ENCODE results near the gene HSPB2. TPM values are rescaled to one million over a fixed set of nuclear protein-coding genes. Genes with fewer than 3 reads are reported as not detected.

The HSPB2 gene
- total and polyA plus RNA-seq, 3 experiments from 2014 or later: not detected

DNA sequence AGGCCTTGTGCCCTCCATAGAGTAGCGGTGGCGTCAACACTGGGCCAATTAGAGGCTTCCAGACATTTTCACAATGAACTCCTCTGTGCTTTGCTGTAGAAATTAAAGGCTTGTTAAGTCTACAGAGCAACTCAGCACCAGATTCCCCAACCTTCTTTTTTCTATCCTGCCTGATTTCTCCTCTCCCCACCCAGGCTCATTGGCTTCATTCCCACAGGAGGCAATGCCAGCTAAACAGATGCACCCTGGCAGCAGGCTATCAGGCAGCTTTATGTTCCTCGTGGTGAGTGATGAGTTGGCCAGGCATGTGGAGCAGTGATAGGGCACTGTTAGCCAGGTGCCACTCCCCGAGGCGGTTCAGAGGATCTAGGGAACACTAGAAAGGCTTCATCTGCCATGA lies 29.4 kb downstream of the HSPB2 start:
- H3K36me3 Mint-ChIP-seq: no peaks in the 10 kb centered on the region
- ChIA-PET CTCF (interaction anchor here (1.4 to 5.6 kb wide), 2 partner anchors 10 to 64 kb away, joined by 4 to 18 read pairs; no protein-coding TSS in a partner anchor), POLR2A (no interaction called here)
- no peak overlapping the region for H3K4me3 Mint-ChIP-seq
- Histone ChIP-seq H3K27me3 (ENCODE audit: insufficient read depth, low read length, poor library complexity, severe bottlenecking) (no peaks in the 10 kb centered on the region), H3K4me3 (ENCODE audit: low read length) (no peak overlapping the region), H3K4me1 (ENCODE audit: insufficient read depth, low read length) (peaks cover 20% of the 10 kb centered on the region), H3K9me3 (ENCODE audit: low read length) (no peaks in the 10 kb centered on the region), H3K27ac (ENCODE audit: low read depth, low read length) (no peak overlapping the region), H3K36me3 (ENCODE audit: insufficient read depth, low read length) (no peaks in the 10 kb centered on the region)
- no peaks in the 10 kb centered on the region for H3K27me3 Mint-ChIP-seq
- peaks cover 20 to 27% (median 24%) of the 10 kb centered on the region in 3 donors for H3K4me1 Mint-ChIP-seq
- no peaks in the 10 kb centered on the region for H3K9me3 Mint-ChIP-seq
- no peak overlapping the region for H3K27ac Mint-ChIP-seq
- DNase-seq: no peak

DNA sequence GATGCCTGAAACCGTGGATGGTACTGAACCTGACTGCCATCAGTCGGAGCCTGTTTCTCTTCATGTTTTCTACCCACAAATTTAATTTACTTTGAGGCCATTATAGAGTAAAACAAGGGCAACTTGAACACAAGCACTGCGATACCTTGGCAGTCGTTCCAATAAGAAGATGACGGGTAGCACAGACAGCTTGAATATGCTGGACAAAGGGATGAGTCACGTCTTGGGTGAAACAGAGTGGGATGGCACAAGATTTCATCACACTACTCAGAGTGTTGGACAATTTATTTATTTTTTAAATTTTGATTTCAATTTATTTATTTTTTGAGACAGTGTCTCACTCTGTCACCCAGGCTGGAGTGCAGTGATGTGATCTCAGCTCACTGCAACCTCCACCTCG lies 30.3 kb downstream of the HSPB2 start:
- POLR2A ChIA-PET: interaction anchor here (0.7 kb wide), 1 partner anchor 13 kb away, joined by 6 read pairs; no protein-coding TSS in a partner anchor
- CTCF ChIA-PET: interaction anchor here (1.4 to 5.6 kb wide), 2 partner anchors 11 to 64 kb away, joined by 4 to 18 read pairs; no protein-coding TSS in a partner anchor
- Histone ChIP-seq H3K27me3 (ENCODE audit: insufficient read depth, low read length, poor library complexity, severe bottlenecking) (no peaks in the 10 kb centered on the region), H3K4me3 (ENCODE audit: low read length) (no peak overlapping the region), H3K9me3 (ENCODE audit: low read length) (no peaks in the 10 kb centered on the region), H3K27ac (ENCODE audit: low read depth, low read length) (no peak overlapping the region), H3K36me3 (ENCODE audit: insufficient read depth, low read length) (no peaks in the 10 kb centered on the region), H3K4me1 (ENCODE audit: insufficient read depth, low read length) (peaks cover 13% of the 10 kb centered on the region)
- no peak overlapping the region for H3K27ac Mint-ChIP-seq
- H3K27me3 Mint-ChIP-seq: no peaks in the 10 kb centered on the region
- no peak overlapping the region for H3K4me3 Mint-ChIP-seq
- H3K36me3 Mint-ChIP-seq: no peaks in the 10 kb centered on the region
- no peaks in the 10 kb centered on the region for H3K9me3 Mint-ChIP-seq
- peaks cover 15 to 20% (median 17%) of the 10 kb centered on the region in 3 donors for H3K4me1 Mint-ChIP-seq
- no peak for DNase-seq

DNA sequence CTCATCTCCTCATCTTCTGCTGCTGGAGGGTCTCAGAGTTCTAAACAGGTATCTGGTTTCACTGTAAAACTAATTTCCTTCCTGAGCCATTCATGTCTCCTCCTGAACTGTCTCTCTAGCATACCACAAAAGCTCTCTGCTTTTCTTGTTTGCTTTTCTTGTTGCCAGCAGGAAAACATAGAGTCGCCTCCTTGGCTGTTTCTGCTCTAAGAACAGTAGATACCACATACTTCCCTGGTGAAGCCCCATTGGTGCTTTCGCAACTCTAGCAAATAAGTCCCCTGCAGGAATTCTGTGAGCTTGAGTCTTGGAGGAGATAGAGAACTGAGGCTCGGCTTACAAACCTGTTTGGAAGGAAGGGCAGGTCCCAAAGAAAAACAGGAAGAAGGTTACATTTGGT lies 31.6 kb downstream of the HSPB2 start:
- H3K27me3 ChIP-seq (ENCODE audit: insufficient read depth, low read length, poor library complexity, severe bottlenecking): no peaks in the 10 kb centered on the region
- Mint-ChIP-seq H3K9me3 (no peaks in the 10 kb centered on the region), H3K27me3 (no peaks in the 10 kb centered on the region), H3K36me3 (no peaks in the 10 kb centered on the region), H3K4me3 (no peak overlapping the region), H3K27ac (no peak overlapping the region), H3K4me1 (peaks cover 3 to 7% (median 4%) of the 10 kb centered on the region in 3 donors)
- H3K27ac ChIP-seq (ENCODE audit: low read depth, low read length): no peak overlapping the region
- CTCF ChIA-PET: interaction anchor here (5.6 kb wide), 1 partner anchor 12 kb away, joined by 18 read pairs; no protein-coding TSS in a partner anchor
- no peaks in the 10 kb centered on the region for H3K9me3 ChIP-seq (ENCODE audit: low read length)
- DNase-seq: no peak
- H3K4me3 ChIP-seq (ENCODE audit: low read length): no peak overlapping the region
- no peaks in the 10 kb centered on the region for H3K4me1 ChIP-seq (ENCODE audit: insufficient read depth, low read length)
- POLR2A ChIA-PET: no interaction called here
- no peaks in the 10 kb centered on the region for H3K36me3 ChIP-seq (ENCODE audit: insufficient read depth, low read length)

DNA sequence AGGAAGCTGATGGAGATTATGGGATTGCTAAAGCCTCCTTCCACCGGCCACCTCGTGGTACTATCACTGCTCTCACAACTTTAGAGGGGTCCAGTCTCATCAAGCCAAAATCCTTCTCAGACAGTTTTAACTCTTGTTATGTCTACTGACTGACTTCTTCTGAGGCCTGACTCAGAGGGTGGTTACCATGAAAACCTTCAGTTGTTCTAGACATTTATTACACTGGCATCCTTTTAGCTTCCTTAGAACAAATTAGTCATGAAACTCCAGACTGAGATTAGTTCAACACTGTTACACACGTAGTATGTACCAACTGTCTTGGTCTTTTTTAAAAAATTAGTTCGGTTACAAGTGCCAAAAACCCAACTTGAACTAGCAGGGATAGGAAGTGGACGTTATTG lies 32.1 kb downstream of the HSPB2 start:
- Histone ChIP-seq H3K36me3 (ENCODE audit: insufficient read depth, low read length) (no peaks in the 10 kb centered on the region), H3K9me3 (ENCODE audit: low read length) (no peaks in the 10 kb centered on the region), H3K4me1 (ENCODE audit: insufficient read depth, low read length) (no peaks in the 10 kb centered on the region), H3K27ac (ENCODE audit: low read depth, low read length) (no peak overlapping the region), H3K4me3 (ENCODE audit: low read length) (no peak overlapping the region), H3K27me3 (ENCODE audit: insufficient read depth, low read length, poor library complexity, severe bottlenecking) (no peaks in the 10 kb centered on the region)
- H3K27ac Mint-ChIP-seq: no peak overlapping the region
- no peak overlapping the region for H3K4me3 Mint-ChIP-seq
- DNase-seq: no peak
- H3K9me3 Mint-ChIP-seq: no peaks in the 10 kb centered on the region
- ChIA-PET CTCF (interaction anchor here (5.6 kb wide), 1 partner anchor 13 kb away, joined by 18 read pairs; no protein-coding TSS in a partner anchor), POLR2A (no interaction called here)
- no peaks in the 10 kb centered on the region for H3K36me3 Mint-ChIP-seq
- no peaks in the 10 kb centered on the region for H3K27me3 Mint-ChIP-seq
- peaks cover 0 to 3% (median 0%) of the 10 kb centered on the region in 3 donors for H3K4me1 Mint-ChIP-seq

DNA sequence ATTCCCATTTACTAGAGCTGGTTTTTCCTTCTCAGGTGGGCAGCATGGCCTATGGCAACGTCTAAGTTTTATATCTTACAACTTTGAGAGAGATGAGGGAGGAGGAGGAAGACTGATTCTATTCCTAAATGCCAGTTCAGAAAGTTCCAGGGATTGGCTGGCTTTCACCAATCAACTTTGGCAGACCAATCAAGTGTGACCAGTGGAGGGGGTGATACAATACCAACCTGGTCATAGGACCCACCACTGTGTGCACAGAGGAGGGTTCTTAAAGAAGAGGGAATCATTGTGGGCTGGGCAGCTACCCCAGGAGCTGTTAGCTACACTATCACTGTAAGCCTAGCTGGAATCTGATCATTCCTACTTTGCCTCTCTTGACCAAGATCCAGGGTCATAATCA lies 32.7 kb downstream of the HSPB2 start:
- peaks cover 0 to 3% (median 0%) of the 10 kb centered on the region in 3 donors for H3K4me1 Mint-ChIP-seq
- ChIA-PET CTCF (interaction anchor here (1.0 to 5.6 kb wide), 3 partner anchors 13 to 37 kb away, joined by 3 to 18 read pairs (median 5); no protein-coding TSS in a partner anchor), POLR2A (no interaction called here)
- Histone ChIP-seq H3K27ac (ENCODE audit: low read depth, low read length) (no peak overlapping the region), H3K9me3 (ENCODE audit: low read length) (no peaks in the 10 kb centered on the region), H3K27me3 (ENCODE audit: insufficient read depth, low read length, poor library complexity, severe bottlenecking) (no peaks in the 10 kb centered on the region), H3K4me3 (ENCODE audit: low read length) (no peak overlapping the region), H3K36me3 (ENCODE audit: insufficient read depth, low read length) (no peaks in the 10 kb centered on the region), H3K4me1 (ENCODE audit: insufficient read depth, low read length) (no peaks in the 10 kb centered on the region)
- H3K4me3 Mint-ChIP-seq: no peak overlapping the region
- no peak overlapping the region for H3K27ac Mint-ChIP-seq
- H3K36me3 Mint-ChIP-seq: no peaks in the 10 kb centered on the region
- DNase-seq: no peak
- no peaks in the 10 kb centered on the region for H3K9me3 Mint-ChIP-seq
- H3K27me3 Mint-ChIP-seq: no peaks in the 10 kb centered on the region

DNA sequence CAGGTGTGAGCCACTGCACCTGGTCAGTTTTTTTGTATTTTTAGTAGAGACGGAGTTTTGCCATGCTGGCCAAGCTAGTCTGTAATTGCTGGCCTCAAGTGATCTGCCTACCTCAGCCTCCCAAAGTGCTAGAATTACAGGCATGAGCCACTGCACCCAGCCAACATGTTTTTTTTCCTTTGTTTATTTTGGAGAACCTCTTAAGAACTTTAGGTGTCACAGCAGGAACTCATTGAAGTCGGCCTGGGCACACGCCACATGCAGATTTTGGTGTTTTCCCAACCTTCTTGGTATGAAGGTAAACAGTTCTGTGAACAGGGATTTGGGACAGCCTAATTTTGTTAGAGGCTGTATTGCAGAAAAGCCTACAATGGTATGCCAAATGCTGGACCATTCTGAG lies 34.0 kb downstream of the HSPB2 start:
- Histone ChIP-seq H3K4me1 (ENCODE audit: insufficient read depth, low read length) (no peaks in the 10 kb centered on the region), H3K36me3 (ENCODE audit: insufficient read depth, low read length) (no peaks in the 10 kb centered on the region), H3K27ac (ENCODE audit: low read depth, low read length) (no peak overlapping the region), H3K9me3 (ENCODE audit: low read length) (no peaks in the 10 kb centered on the region), H3K27me3 (ENCODE audit: insufficient read depth, low read length, poor library complexity, severe bottlenecking) (no peaks in the 10 kb centered on the region), H3K4me3 (ENCODE audit: low read length) (no peak overlapping the region)
- H3K27me3 Mint-ChIP-seq: no peaks in the 10 kb centered on the region
- peaks cover 0 to 3% (median 0%) of the 10 kb centered on the region in 3 donors for H3K4me1 Mint-ChIP-seq
- H3K36me3 Mint-ChIP-seq: no peaks in the 10 kb centered on the region
- no peaks in the 10 kb centered on the region for H3K9me3 Mint-ChIP-seq
- no peak overlapping the region for H3K4me3 Mint-ChIP-seq
- POLR2A ChIA-PET: no interaction called here
- H3K27ac Mint-ChIP-seq: no peak overlapping the region
- CTCF ChIA-PET: interaction anchor here (1.4 to 5.6 kb wide), 2 partner anchors 15 to 20 kb away, joined by 5 to 18 read pairs; no protein-coding TSS in a partner anchor
- no peak for DNase-seq

DNA sequence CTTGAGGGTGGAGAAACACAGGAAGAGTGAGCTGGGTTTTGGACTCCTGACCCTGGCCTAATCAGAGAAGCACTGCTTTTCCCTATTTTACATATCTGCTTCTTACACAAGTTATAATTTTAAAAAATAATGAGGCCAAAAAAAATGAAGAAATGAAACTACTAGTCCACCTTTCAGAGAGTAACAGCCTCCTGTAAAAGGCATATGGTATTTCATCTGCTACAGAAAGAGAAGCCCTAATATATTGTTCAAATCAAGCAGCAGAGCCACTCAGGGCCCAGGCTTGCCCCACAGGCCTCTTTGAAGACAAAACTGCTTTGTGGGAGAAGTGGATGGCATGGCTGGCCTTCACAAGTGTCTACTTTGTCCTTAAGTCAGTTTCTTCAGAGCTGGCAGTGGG lies 34.6 kb downstream of the HSPB2 start:
- Mint-ChIP-seq H3K9me3 (no peaks in the 10 kb centered on the region), H3K27ac (peak overlapping the region in 1 of 8 donors; percentile 19), H3K4me3 (no peak overlapping the region), H3K4me1 (peaks cover 0 to 3% (median 0%) of the 10 kb centered on the region in 3 donors), H3K27me3 (no peaks in the 10 kb centered on the region), H3K36me3 (no peaks in the 10 kb centered on the region)
- Histone ChIP-seq H3K4me1 (ENCODE audit: insufficient read depth, low read length) (no peaks in the 10 kb centered on the region), H3K27ac (ENCODE audit: low read depth, low read length) (no peak overlapping the region), H3K36me3 (ENCODE audit: insufficient read depth, low read length) (no peaks in the 10 kb centered on the region), H3K9me3 (ENCODE audit: low read length) (no peaks in the 10 kb centered on the region), H3K4me3 (ENCODE audit: low read length) (no peak overlapping the region), H3K27me3 (ENCODE audit: insufficient read depth, low read length, poor library complexity, severe bottlenecking) (no peaks in the 10 kb centered on the region)
- DNase-seq: no peak
- ChIA-PET CTCF (interaction anchor here (5.6 kb wide), 1 partner anchor 15 kb away, joined by 18 read pairs; no protein-coding TSS in a partner anchor), POLR2A (no interaction called here)

DNA sequence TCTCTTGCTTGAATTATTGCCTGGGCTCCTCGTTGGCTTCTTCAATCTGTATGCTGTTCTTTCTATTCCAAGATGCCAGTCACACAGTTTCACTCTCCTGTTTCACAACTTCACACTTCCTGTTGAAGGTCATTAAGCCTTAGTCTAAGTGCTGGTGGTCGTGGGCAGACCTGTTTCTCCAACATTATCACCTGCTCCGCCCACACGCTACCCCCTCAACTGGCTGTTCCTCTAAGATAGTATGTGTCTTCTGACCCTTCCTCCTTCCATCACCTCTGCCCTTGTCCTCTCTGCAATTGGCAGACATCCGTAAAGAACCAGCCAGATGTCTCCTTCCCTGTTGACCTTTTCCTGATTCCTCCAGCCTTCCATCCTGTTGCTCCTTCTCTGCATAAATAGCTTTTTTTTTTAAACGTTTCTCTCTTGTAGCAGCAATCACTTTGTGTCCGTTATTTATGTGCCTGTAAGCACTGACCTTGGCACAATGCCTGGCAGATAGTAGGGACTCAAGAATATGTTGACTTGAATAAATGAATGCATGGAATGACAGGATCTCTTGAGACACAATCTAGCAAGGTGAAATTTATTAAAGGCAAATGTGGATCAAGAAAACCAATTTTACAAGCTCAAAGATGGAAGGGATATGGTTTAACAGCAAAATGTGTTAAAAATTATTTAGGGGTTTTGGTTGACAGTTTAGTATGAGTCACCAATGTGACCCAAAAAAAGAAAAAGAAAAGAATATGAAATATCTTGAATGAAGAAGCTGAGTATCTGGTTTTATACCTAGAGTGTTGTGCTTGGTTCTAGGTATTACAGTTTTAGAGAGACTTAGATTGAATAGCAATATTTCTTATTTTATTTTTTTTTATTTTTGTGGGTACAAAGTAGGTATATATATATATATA lies 37.2 kb downstream of the HSPB2 start:
- Histone ChIP-seq H3K27ac (ENCODE audit: low read depth, low read length) (no peak overlapping the region), H3K36me3 (ENCODE audit: insufficient read depth, low read length) (no peaks in the 10 kb centered on the region), H3K27me3 (ENCODE audit: insufficient read depth, low read length, poor library complexity, severe bottlenecking) (no peaks in the 10 kb centered on the region), H3K4me3 (ENCODE audit: low read length) (no peak overlapping the region), H3K9me3 (ENCODE audit: low read length) (no peaks in the 10 kb centered on the region), H3K4me1 (ENCODE audit: insufficient read depth, low read length) (no peaks in the 10 kb centered on the region)
- Mint-ChIP-seq H3K27me3 (no peaks in the 10 kb centered on the region), H3K27ac (peak overlapping the region in 1 of 8 donors; percentile 65), H3K9me3 (no peaks in the 10 kb centered on the region), H3K4me3 (peak overlapping the region in 1 of 7 donors; percentile 1), H3K36me3 (no peaks in the 10 kb centered on the region), H3K4me1 (no peaks in the 10 kb centered on the region)
- CTCF ChIA-PET: no interaction called here
- no peak for DNase-seq
- POLR2A ChIA-PET: no interaction called here

Measured in CD8-positive, alpha-beta memory T cell (primary cell).